Body of pancreas (tissue), 4 donors: ENCODE measurements around the gene RRAGB. TPM values are rescaled to one million over a fixed set of nuclear protein-coding genes. Genes with fewer than 3 reads are reported as not detected.
"Not testable (repeated sequence)": the region's sequence is repeated elsewhere in the genome, so short reads cannot be mapped to it uniquely, and the experiment has no call there.

Experiments
- ATAC-seq: fragments of 150-250 bp; one replicate; pipeline ENCODE4 v1.9.1; 2016
- DNase-seq, 4 donors: peaks; one replicate each; pipeline ENCODE4 v3.0.0-alpha.2; 2019
- H3K27ac ChIP-seq, 4 donors: fragments of 200-600 bp; sonication (generic); 1 replicate in 3 of 4; 2 replicates in 1 of 4; pipeline versions ENCODE4 v1.5.1 to v1.6.1; 2016 to 2019; ENCODE audit warnings: mild to moderate bottlenecking in 1 of 4, mixed read lengths in 1 of 4, moderate library complexity in 1 of 4
- H3K27me3 ChIP-seq, 2 donors: fragments of 200-600 bp; sonication (generic); one replicate each; pipeline ENCODE4 v1.6.0; 2016; ENCODE audit warnings: mild to moderate bottlenecking in 1 of 2
- H3K36me3 ChIP-seq, 2 donors: fragments of 200-600 bp; sonication (generic); replicated peaks in 1 of 2; 2 replicates each; pipeline ENCODE4 v1.5.1; 2016; ENCODE audit warnings: low read depth in 2 of 2; ENCODE audit not compliant: insufficient read depth in 1 of 2
- H3K4me1 ChIP-seq: fragments of 200-600 bp; sonication (generic); one replicate; pipeline ENCODE4 v1.6.0; 2016
- H3K4me3 ChIP-seq, 2 donors: fragments of 200-600 bp; sonication (generic); 1 replicate in 1 of 2; 2 replicates in 1 of 2; pipeline ENCODE4 v1.5.1; 2016 to 2019
- H3K9me3 ChIP-seq, 3 donors: fragments of 200-600 bp; sonication (generic); 1 replicate in 2 of 3; 2 replicates in 1 of 3; pipeline ENCODE4 v1.5.1; 2016
- POLR2A ChIP-seq, 3 donors: fragments of 450-650 bp; IDR thresholded peaks; one replicate each; pipeline ENCODE4 v1.6.1; 2016; ENCODE audit warnings: antibody characterized with exemption in 3 of 3, mild to moderate bottlenecking in 2 of 3
- WGBS, 2 donors: methylation state at CpG; one replicate each; pipeline ENCODE4 v1.1.5; 2017; 5-methylcytosine and 5-hydroxymethylcytosine counted together
- intact Hi-C: fragments of 100-400 bp; cut with DNase I; formaldehyde crosslinking; loops from one replicate; pipeline ENCODE4 v1.15.1; 2023
- total RNA-seq, 2 donors: library from RNA; depleted of rRNA; stranded (reverse); fragments of >200 nt; gene quantifications; one replicate each; pipeline ENCODE4 v1.1.0, GENCODE V29; 2016
- TF ChIP-seq, protein P1 (sequence below), 7 experiments: fragments of 450-650 bp in 4 of 7; fragments of 200-600 bp in 3 of 7; sonication (generic) in 3 of 7; IDR thresholded peaks; one replicate each; pipeline ENCODE4 v1.5.1; 2016 to 2019; ENCODE audit warnings: antibody characterized with exemption in 7 of 7

Gene RRAGB
- total RNA-seq: 10 to 100 TPM in 1 of 2 donors, 1 to 10 TPM in 1; 5.9 to 11.9 TPM

GRCh38 chrX:55717521-55718497, at the start of gene RRAGB:
RRAGB (plus strand) TSS chrX:55717749; CDS start chrX:55718328, 579 bp downstream.
- intact Hi-C loops: no loop called here
- Histone ChIP-seq H3K4me1 (no peaks in the 10 kb centered on the region), H3K27me3 (no peaks in the 10 kb centered on the region), H3K36me3 (no peaks in the 10 kb centered on the region), H3K9me3 (no peaks in the 10 kb centered on the region), H3K27ac (peak within 1 kb of the TSS; percentile 62 to 92 (median 88)), H3K4me3 (peak within 1 kb of the TSS in 1 of 2 donors; percentile 48)
- WGBS, 2 donors: 1% methylated on average over 19 to 39 of the region's 46 CpGs
- TF ChIP-seq, protein P1, sequence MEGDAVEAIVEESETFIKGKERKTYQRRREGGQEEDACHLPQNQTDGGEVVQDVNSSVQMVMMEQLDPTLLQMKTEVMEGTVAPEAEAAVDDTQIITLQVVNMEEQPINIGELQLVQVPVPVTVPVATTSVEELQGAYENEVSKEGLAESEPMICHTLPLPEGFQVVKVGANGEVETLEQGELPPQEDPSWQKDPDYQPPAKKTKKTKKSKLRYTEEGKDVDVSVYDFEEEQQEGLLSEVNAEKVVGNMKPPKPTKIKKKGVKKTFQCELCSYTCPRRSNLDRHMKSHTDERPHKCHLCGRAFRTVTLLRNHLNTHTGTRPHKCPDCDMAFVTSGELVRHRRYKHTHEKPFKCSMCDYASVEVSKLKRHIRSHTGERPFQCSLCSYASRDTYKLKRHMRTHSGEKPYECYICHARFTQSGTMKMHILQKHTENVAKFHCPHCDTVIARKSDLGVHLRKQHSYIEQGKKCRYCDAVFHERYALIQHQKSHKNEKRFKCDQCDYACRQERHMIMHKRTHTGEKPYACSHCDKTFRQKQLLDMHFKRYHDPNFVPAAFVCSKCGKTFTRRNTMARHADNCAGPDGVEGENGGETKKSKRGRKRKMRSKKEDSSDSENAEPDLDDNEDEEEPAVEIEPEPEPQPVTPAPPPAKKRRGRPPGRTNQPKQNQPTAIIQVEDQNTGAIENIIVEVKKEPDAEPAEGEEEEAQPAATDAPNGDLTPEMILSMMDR (IDR thresholded peaks at IDR 0.05): peak in 6 of 7 experiments; percentile 31 to 91 (median 53)
- TF ChIP-seq POLR2A (IDR thresholded peaks at IDR 0.05): peak in 2 of 3 donors; percentile 69 to 73
- peak; percentile 100 for ATAC-seq
- DNase-seq: peak; percentile 92 to 96 (median 94)

DNA sequence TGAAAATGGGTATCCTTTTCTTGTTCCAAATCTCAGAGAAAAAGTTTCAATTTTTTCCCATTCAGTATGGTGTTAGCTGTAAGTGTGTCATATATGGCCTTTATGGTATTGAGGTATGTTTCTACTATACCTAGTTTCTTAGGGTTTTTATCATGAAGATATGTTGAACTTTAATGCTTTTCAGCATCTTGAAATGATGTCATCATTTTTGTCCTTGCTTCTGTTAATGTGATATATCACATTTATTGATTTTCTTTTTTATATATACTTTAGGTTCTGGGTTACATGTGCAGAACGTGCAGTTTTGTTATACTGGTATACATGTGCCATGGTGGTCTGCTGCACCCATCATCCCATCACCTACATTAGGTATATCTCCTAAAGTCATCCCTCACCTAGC, 49.5 kb upstream of the RRAGB start:
- intact Hi-C loops: no loop called here
- no peak for DNase-seq
- whole genome bisulfite sequencing, 2 donors: 47 to 60% methylated on average over 1 of the region's 1 CpG
- no peaks in the 10 kb centered on the region for H3K27me3 ChIP-seq
- ATAC-seq: no peak
- no peaks in the 10 kb centered on the region for H3K36me3 ChIP-seq
- no peak overlapping the region for H3K27ac ChIP-seq
- TF ChIP-seq POLR2A (IDR thresholded peaks at IDR 0.05): no peak
- TF ChIP-seq, protein P1 (IDR thresholded peaks at IDR 0.05): no peak
- no peak overlapping the region for H3K4me3 ChIP-seq
- H3K9me3 ChIP-seq: no peaks in the 10 kb centered on the region
- H3K4me1 ChIP-seq: no peaks in the 10 kb centered on the region

DNA sequence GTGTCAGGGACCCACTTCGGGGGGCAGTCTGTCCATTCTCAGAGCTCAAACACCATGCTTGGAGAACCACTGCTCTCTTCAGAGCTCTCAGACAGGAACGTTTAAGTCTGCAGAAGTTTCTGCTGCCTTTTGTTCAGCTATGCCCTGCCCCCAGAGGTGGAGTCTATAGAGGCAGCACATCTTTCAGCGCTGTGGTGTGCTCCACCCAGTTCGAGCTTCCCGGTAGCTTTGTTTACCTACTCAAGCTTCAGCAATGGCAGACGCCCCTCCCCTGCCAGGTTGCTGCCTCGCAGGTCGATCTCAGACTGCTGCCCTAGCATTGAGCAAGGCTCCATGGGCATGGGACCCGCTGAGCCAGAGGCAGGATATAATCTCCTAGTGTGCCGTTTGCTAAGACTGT, 29.0 kb upstream of the RRAGB start:
- H3K4me1 ChIP-seq, intact Hi-C loops, H3K27ac ChIP-seq, H3K27me3 ChIP-seq, H3K36me3 ChIP-seq, H3K9me3 ChIP-seq, DNase-seq, ATAC-seq, H3K4me3 ChIP-seq: not testable (repeated sequence)
- 40 to 70% methylated on average over 1 to 6 of the region's 10 CpGs for WGBS, 2 donors

- Histone ChIP-seq H3K27me3 (no peaks in the 10 kb centered on the region), H3K27ac (no peak overlapping the region), H3K36me3 (no peaks in the 10 kb centered on the region), H3K9me3 (no peaks in the 10 kb centered on the region), H3K4me3 (no peak overlapping the region), H3K4me1 (no peaks in the 10 kb centered on the region)
- no peak for TF ChIP-seq POLR2A (IDR thresholded peaks at IDR 0.05)
- TF ChIP-seq, protein P1 (IDR thresholded peaks at IDR 0.05): no peak
- DNase-seq: no peak
- 48 to 54% methylated on average over 5 of the region's 5 CpGs for WGBS, 2 donors
- no peak for ATAC-seq
- intact Hi-C loops: no loop called here
Observed at GRCh38 chrX:55695227-55696018, 22.1 kb upstream of the RRAGB start.

DNA sequence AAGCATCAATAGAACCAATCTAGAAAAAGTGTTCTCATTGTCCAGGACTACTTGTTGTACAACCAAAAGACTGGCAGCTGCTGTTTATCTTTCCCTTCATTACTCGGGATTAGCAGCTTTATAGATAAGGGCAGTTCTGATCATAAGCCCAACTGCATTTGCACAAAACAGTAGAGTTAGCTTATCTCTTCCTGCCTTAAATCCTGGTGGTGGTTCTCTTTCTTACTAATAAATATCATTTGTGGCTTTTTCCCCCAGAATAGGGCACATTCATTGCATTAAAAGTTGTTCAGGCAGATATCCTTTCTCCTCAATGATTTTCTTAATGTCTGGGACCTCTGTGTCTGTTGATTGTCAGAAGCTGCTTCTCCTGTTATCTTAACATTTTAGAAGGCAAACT, 20.2 kb upstream of the RRAGB start:
- WGBS, 2 donors: 20 to 29% methylated on average over 1 of the region's 1 CpG
- intact Hi-C loops: no loop called here
- no peak overlapping the region for H3K4me3 ChIP-seq
- DNase-seq (no peak), ATAC-seq (no peak)
- no peaks in the 10 kb centered on the region for H3K27me3 ChIP-seq
- H3K4me1 ChIP-seq: no peaks in the 10 kb centered on the region
- no peaks in the 10 kb centered on the region for H3K9me3 ChIP-seq
- H3K27ac ChIP-seq: no peak overlapping the region
- TF ChIP-seq, protein P1 (IDR thresholded peaks at IDR 0.05): no peak
- TF ChIP-seq POLR2A (IDR thresholded peaks at IDR 0.05): no peak
- H3K36me3 ChIP-seq: no peaks in the 10 kb centered on the region
